HG03469 (cell line): ENCODE data around the gene RTP2.
A peak's percentile ranks its signal among the peaks of the same experiment; 100 is the strongest.
"Not testable (repeated sequence)": the region's sequence is repeated elsewhere in the genome, so short reads cannot be mapped to it uniquely, and the experiment has no call there.

Source experiments
- ATAC-seq: cut with Tn5 transposase; IDR thresholded peaks from one replicate; pipeline ENCODE4 v1.9.1; 2021; ENCODE audit warnings: mild to moderate bottlenecking, moderate library complexity, moderate number of reproducible peaks; ENCODE audit not compliant: unreplicated experiment

Gene RTP2

DNA sequence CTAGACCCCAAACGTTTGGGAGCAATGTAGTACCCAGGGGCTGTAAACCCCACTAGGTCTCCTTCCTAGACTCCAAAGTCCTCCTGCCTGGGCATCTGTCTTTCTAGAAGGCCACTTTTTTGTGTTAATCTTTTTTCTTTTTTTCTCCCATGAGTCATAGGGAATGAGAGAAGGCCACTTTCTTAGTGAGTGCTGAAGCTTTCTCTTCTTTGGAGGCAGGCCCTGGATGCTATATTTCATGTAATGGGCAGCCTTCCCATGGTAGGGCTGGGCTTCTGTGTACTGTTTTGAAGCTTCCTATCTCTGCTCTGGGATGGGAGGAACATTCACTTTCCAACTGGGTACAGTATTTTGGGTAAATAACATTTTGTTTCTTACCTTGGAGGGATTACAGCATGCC is 15.2 kb upstream of the RTP2 start:
- no peak for ATAC-seq

DNA sequence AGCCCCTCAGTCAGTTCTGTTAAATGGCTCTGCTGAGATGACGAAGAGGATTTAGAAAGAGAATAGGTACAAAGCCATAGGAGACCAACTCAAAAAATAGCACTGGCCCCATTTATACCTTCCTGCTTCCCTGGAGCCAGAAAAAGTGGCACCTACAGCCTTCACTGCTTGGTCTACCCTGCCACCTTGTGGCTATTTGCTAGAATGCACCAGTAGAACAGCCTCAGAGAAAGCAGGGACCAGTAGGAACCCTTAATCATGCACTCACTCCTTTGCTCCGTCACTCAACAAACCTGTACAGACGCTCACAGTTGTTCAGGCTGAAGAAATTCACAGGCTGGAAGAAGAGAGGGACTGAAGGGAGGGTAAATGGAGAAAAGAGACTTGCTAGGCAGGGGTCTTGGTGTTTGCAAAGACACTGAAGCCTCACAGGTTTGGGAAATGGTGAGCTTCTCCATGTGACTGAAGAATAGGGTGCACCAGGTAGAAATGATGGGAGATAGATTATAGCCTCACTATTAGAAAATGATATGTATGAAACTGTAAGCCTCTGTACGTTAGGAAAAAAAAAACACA is 12.1 kb upstream of the RTP2 start:
- peak; percentile 76 for ATAC-seq

DNA sequence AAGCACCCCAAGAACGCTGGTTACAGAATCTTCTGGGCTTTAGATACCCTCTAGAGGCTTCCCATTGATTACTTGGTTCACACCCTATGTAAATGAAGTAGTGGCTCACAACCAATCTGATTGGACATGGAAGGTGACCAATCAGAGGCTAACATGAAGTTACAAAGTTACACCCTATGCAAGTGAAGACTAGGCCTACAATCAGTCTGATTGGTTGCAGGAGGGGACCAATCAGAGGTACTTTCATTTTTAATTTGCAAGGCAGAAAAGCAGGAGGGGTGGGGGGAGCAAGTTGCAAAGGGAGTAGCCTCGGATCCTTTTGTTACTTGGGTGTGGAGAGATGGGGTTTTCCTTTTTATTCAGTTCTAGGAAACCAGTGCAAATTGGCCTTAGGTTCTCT is 11.1 kb upstream of the RTP2 start:
- no peak for ATAC-seq

DNA sequence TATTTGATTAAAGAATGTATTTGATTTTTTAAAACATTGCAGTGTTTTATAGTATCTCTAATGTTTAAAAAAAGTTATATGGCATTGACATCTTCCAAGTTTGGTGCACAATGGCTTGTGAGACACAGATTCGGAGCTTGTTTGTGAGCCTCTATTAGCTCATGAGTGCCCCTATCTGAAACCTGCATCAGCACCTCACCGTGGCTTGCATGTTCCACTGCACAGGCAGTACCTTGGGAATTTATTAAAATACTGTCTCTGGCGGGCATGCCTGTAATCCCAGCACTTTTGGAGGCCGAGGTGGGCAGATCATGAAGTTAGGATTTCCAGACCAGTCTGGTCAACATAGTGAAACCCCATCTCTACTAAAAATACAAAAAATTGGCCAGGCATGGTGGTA is 6.8 kb upstream of the RTP2 start:
- ATAC-seq = no peak

DNA sequence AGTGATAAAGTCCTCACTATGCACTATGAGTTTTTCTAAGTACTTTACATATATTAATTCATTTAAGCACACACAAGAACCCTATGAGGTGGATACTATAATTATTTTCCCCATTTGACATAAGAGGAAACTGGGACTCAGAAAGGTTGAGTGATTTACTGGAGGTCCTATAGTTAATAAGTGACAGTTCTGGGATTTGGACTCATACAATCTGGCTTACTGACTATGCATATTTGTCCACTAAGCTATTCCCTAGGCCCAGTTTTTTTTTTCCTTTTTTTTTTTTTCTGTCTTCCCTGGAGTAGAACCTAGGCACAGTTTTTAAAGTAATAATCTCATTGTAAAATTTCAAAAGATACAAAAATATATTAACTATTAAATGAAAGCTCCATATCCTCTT is 6.3 kb upstream of the RTP2 start:
- ATAC-seq = no peak

DNA sequence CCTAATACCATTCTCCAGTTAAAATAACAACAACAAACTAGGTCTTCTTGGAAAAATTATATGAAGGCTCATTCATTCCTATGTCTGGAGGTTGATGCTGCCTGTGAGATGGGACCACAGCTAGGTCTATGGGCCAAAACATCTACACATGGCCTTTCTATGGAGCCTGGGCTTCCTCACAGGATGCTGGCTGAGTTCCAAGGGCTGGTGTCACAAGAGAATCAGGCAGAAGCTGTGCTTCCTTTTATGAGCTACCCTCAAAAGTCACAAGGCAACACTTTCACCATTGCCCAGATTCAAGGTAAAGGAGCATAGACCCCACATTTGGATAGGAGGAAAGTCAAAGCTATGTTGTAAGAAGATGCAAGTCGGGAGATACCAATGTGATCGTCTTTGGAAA is 4.6 kb upstream of the RTP2 start:
- ATAC-seq = no peak

DNA sequence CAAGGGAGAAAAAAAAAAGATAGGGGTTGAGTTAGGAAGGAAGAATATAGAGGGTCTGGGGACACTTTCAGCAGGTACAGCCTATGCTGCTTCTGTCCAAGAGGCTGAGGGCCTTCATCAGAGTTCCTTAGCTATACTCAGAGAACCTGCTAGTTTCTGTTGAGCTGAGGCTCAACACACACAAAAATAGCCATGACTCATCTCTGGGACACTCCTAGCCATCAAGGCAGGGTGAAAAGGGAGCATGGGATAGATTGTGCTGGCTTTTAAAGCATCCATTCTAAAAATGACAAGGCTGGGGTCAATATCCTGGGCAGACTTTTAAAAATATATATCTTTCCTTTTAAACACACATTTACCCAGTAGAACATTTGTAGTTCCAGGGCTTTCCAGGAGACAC is 2.8 kb upstream of the RTP2 start:
- no peak for ATAC-seq

DNA sequence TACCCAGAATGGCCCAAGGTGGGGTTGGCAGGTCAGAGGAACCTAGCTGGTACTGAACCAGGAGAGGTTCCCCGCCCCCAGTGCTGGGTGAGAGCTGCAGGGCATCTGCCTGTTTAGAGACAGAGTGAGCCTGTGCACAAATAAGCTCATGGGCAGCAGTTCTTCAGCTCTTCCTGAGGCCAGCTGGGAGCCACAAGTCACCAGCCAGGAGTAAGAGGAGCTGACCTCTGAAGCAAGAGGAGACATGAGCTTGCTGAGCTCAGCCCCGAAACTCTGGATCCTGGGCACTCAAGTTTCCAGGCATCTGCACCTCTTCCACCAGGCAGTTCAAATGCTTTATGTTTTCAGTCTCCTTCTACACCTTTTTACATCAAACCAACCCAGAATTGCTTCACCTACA is 2.1 kb downstream of the RTP2 start:
- ATAC-seq = no peak

DNA sequence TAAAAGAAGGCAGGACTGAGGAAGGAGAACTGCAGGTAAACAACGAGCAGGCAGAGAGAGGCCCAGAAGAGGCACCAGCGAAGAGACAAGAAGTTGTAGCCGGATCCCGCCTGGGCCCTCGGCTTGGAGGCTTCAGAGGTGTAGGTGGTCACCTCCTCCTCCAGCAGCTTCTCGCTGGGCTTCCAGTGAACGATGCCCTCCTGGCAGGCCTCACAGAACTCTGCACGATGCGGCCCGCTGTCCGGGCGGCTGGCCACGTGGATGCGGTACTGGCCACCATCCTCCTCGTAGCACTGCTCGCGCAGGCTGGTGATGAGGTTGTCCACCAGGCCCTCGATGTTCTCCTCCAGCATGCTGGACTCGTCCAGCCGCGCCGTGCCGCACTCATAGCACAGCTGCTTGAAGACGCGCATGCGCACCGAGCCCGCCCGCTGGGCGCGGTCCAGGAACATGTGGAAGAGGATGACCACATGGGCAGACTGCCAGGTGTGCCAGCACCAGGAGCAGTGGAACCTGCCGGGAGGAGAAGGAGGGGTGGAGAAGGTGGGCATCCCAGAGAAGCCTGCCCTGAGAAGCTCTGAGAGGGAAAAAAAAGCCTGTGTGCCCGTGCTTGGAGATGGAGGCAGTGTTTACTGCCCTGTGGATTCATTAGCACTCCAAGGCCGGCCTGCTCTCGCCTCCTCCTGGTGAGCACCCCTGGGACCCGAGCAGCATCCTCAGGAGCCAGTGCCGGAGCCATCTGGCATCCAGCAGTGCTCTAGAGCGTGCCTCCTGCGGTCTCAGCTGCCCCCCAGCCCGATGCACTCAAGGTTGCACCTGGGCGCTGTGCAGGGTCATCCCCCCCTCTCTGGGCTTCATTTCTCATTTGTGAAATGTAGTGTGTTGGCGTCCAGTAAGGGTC is 3.6 kb downstream of the RTP2 start:
- no peak for ATAC-seq

DNA sequence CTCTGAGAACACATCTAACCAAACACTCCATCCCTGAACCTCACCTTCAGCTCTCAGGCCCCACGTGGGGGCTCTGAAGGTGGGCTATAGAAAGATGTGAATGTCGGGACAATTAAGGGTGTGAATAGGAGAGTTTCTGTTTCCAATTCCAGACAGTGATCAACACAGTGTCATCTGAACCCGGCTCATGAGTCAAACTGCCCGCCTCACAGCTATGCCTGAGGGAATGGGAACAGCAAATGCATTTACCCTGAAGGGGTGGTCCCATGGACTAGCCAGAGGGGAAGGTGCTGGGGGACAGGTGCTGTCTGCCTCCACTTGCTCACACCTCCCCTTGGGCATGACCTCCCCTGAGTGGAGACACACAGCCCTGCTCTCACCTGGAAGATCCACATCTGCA is 6.3 kb downstream of the RTP2 start:
- no peak for ATAC-seq

DNA sequence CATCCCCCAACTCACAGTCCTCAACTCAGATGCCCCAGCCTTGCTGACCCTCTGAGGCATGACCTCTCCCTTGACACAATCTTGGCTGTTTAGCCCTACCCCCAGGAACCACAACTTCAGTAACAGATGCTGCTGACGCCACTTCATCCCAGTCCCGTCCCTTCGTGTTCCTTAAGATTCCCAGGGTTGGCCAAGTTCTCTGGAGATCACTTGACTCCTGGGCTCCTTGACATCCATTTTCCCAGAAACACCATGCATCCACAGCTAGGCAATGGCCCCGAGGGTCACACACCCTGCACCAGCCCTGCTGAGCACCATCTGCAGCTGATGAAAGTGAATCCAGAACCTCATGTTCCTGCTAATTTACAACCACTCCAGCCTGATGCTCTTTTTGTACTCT is 6.9 kb downstream of the RTP2 start:
- ATAC-seq = no peak

DNA sequence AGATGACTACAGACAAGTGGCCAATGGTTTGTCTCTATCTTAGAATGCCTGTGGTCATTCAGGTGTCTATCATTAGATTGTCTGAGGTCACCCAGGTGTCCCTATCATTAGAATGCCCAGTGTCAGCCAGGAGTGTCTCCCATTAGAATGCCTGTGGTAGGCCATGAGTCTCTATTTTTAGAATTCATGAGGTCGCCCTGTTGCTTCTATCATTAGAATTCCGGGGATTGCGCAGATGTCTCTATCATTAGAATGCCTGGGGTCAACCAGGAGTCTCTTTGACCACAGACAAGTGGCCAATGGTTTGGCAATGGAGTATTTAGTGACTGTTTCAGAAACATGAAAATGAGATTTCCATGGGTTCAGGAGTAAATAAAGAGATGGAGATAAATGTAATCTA is 7.6 kb downstream of the RTP2 start:
- ATAC-seq = no peak

DNA sequence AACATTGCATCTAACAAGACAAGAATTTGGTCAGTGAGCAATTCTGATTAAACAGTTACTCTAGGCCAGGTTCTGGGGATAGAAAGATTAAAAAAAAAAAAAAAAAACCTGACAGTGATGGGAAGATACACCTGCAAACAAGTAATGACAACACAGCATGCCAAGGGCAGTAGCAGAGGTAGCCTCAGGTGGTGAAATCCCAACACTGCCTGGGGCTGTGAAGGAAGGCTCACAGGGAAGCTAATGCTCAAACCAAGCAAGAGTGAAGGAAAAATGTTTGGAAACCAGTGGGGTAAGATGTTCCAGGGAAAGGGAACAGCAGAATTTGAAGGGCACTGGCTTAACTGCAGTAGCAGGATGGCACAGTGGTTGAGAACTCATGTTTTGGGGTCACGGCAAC is 8.9 kb downstream of the RTP2 start:
- ATAC-seq = no peak

DNA sequence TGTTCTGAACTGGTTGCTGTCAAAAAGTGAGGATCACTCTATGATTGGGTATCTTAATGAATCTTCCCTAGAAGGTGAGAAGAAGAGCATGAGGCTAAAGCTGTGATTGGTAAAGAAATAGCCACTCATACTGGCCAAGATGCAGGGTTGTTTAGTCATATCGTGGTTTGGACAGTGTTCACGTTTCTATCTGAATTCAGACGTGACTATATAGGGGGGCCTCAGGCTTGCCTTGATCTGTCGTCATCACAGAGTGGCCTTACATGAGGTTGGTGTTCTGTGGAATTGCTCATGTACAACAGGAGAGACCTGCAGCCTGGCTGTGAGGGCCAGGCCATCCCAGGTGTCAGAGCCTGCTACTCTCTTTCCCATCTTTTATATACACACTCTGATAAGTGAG is 12.4 kb downstream of the RTP2 start:
- ATAC-seq = no peak

DNA sequence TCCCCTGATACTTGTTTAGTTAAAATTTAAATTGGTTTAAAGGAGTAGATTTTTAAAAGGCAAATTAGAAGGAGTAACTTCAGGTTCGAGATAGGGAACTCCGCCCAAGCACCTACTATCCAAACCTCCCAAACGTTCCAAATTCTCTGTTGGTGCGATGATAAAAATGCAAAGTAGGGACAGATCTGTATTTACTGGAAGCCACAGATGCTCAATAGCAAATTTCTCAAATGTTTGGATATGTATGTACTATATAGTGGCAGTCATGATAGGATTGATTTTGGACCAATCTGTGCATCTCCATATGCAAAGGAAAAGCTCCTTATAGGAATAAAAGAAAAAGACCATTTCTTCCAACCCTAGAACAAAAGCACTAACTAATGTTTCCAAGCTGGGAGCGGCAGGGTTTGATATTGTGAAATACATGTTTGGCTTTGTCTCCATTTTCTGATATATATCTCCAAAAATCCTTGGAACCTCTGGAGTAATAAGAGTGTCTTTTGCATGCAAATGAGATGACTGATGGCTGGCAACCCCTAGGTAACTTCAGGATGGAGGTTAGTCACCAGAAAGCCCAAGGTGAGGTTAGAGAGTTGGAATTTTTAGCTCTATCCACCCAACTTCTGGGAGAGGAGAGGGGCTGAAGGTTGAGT is 15.6 kb downstream of the RTP2 start:
- ATAC-seq = no peak

DNA sequence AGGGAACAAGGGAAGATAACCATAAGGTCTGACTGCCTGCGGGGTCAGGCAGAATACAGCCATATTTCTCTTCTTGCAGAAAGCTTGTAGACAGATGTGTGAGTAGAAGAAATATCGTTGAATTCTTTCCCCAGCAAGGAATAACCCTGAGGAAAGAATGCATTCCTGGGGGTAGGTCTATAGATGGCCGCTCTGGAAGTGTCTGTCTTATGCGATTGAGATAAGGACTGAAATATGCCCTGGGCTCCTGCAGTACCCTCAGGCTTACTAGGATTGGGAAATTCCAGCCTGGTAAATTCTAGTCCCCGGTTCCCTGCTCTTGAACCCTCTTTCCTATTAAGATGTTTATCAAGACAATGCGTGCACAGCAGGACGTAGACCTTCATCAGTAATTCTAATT is 16.4 kb downstream of the RTP2 start:
- ATAC-seq = no peak

DNA sequence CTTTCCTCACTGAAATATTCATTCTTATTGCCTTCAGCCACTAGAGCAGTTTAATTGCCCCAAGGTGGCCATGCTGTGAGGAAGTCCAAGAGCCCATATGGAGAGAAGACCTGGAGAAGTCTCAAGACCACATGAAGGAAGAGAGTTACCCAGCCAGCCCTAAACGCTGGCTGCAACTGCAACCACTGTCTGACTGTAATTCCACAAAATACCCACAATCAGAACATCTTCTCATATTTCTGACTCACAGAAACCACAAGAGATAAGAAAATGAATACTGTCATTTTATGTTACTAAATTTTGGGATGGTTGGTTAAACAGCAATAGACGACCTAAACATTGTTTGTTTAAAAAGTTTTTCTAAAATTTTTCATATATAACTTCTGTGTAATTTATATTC is 17.5 kb downstream of the RTP2 start:
- no peak for ATAC-seq

DNA sequence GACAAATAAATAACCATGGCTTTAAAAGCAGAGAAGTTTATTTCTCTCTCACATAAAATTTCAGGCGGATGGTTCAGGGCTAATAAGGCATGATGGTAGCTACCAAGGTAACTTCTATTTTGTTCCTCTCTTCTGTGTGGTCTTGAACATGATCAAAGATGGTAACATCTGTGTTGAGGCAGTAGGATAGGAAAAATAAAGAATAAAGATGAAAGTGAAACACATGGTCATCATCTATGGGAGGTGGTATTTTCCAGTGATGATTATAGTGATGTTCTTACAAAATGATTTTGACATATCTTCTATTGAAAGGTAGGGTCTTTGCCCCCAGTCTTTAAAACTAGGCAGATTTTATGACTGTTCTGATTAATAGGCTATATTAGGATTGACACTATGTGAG is 17.9 kb downstream of the RTP2 start:
- no peak for ATAC-seq

DNA sequence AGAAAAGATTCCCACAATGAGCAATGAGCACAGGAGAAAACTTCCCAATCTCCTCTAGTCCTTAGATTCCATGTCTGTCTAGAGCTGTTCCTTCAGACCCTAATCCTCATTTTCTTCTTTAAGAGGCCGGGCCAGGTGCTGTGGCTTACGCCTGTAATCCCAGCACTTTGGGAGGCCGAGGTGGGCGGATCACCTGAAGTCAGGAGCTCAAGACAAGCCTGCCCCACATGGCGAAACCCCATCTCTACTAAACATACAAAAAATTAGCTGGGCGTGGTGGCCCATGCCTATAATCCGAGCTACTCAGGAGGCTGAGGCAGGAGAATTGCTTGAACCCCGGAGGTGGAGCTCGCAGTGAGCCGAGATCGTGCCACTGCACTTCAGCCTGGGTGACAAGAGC is 20.6 kb downstream of the RTP2 start:
- ATAC-seq = not testable (repeated sequence)

DNA sequence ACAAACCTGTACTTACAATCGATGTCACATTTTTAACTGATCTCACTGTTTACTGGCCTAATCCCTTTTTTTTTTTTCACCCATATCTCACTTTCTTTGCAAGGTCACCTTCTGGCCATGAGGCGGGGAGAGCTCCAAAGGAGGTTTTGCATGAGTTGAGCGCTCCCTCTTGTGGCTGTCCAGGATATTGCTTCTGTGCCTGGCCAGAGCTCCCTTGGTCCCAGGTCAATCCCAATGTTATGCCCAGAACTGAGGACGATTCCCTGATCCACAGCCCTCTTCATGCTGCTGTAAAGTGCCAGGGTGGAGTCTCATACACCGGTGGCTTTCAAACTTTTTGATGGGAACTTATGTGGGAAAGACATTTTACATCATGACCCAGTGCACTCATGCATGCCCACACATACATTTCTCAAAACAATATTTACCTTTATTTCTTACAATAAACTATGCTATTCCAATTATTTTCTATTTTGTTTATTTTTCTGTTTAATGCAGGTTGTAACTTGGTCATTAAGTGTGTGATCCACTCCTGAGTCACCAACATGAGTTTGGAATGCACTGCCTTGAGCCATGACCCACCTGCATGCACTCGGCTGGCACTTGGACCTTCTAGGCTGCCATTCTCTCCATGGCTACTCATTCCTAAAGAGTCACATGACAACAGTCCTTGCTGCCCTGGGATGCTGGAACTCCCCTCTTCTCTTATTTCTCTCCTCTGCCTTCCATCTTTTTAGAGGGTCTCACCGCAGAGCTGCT is 22.5 kb downstream of the RTP2 start:
- ATAC-seq = no peak

DNA sequence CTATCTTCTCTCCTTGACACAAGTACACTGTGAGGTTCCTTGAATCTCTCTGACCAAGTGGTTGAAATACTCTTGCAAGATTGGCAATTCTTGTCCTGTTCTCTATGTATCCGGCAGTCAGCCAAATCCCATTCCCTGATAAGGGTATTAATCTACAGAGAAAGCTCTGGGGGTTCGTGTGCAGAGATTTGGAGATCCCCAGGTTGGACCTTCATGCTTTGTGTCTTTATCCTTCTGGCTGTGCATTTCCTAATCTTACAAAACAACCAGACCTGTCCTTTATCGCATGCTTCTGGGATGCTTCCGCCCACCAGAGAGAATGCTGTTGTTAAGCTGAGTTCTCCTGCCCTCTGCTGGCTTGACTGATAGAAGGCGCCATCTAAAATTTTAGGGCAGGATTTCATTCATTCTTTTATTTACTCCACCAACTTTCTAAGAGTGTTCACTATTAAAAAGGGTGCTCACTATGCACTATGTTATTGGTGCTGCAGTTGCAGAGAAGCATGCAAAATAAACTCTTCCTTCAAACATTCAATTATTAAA is 23.6 kb downstream of the RTP2 start:
- ATAC-seq = no peak
